HL-60 (cell line): ENCODE data around the gene SGMS1.

ENCODE experiments used
- CTCF ChIP-seq: IDR thresholded peaks from one replicate; pipeline ENCODE4 v1.5.1; 2011; ENCODE audit warnings: low read length, control low read depth, inconsistent platforms; ENCODE audit not compliant: insufficient read depth
- POLR2AphosphoS5 ChIP-seq: IDR thresholded peaks from 2 replicates; pipeline ENCODE4 v1.6.1; 2012; ENCODE audit warnings: low read depth
- REST ChIP-seq: IDR thresholded peaks from 2 replicates; pipeline ENCODE4 v1.6.1; 2012; ENCODE audit warnings: low read depth; ENCODE audit not compliant: insufficient replicate concordance

GRCh38 chr10:50520115-50520514 is 103.6 kb downstream of the SGMS1 start:
- TF ChIP-seq REST (no peak), CTCF (no peak), POLR2AphosphoS5 (no peak)
